ENCODE results near the gene TUT1.
A peak's percentile ranks its signal among the peaks of the same experiment; 100 is the strongest.
"Not testable (repeated sequence)": the region's sequence is repeated elsewhere in the genome, so short reads cannot be mapped to it uniquely, and the experiment has no call there.

The TUT1 gene

DNA sequence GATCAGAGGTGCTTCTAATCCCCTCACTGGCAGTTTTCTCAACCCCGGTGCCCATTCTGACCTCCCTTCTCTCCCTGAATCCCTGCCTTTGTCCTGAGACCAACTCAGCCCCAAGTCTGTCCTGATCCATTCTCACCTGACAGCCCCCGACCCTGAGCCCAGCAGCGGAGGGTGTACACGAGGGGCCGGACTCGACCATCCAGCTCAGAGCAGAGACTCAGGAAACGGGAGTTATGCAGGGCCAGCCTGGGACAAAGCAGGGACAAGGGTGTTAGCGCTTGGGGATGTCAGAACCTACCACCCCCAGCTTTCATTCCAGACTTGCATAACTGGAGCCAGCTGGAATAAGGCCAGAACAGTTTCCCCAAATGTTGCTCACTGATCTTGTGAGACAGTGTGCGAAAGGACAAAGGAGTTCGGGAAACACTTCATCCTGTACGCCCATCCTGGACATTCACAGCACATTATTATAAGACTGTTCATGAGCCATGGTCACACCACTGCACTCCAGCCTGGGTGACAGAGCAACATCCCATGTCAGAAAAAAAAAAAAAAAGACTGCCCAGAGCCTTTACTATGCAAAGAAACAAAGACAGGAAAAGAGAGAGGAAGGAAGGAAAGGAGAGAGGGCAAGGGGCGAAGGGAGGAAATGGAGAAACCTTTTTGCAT is 14.1 kb downstream of the TUT1 start:
- DNase-seq, result no peak

DNA sequence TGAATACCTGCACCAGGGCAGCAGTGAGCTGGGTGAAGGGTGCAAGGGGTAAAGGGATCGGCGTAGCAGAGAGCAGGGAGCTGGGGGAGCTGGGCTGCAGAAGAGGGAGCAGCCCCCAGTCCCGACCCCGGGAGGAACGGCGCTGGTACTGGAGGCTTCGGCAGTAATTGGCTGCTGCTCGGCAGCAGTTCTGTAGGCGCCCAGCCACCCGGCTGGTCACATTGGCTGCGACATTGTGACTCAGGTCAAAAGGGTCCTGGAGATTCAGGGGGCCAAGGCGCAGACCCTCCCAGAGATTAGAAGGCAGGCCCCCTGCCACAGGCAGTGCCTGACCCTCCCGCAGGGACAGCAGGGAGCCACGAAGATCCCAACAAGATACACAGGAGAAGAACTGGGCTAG is 15.5 kb downstream of the TUT1 start:
- DNase-seq, result no peak

DNA sequence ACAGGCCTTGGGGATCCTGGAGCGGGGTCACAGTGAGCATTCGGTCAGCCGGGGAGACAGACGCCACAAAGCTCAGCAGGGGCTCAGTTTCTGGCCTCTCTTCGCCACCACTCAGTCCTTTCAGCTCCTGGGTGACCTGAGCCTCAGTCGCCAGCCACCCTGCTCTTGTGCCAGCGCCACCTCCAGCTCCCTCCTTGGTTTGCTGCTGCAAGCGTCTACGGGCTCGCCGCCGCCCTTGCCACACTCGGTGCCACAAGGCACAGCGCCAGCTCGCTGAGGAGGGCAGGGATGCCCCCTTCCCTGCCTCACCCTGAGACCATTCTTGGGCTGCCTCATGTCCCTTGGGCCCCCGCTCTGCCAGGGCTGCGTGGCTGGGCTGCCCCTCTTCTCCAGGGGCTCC is 16.2 kb downstream of the TUT1 start:
- DNase-seq, result peak; percentile 37

DNA sequence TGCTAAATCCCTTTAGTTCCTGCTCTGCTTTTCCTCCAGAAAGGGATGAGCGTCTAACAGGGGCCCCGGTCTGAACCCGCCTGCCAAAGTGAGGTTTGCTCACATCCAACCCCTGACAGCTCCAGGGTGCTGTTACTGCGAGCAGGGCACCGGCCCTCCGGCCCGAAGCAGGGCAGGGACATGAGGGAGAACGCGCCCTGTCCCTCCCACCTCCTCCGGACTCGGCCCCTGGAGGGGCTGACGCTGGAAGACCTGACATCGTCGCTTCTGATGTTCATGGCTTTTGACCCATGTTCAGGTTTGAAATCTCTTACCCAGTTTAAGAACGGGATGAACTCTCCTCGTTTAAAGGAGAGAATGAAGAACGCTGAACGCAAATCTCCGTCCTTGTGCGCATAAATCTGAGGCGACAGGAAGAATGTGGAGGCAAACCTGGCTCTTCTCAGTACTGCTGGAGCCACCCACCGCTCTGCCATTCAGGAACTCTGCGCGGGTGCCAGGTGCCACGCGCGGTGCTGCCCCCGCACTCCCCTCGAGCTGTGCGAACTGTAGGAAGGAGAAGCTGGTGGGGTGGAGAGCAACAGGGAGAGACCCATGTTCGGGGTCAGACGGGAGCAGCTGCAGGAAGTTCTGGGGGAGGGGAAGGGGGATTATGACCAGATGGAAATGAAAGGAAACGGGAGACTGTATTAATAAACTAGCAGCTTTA is 16.8 kb downstream of the TUT1 start:
- peak; percentile 75 for DNase-seq

DNA sequence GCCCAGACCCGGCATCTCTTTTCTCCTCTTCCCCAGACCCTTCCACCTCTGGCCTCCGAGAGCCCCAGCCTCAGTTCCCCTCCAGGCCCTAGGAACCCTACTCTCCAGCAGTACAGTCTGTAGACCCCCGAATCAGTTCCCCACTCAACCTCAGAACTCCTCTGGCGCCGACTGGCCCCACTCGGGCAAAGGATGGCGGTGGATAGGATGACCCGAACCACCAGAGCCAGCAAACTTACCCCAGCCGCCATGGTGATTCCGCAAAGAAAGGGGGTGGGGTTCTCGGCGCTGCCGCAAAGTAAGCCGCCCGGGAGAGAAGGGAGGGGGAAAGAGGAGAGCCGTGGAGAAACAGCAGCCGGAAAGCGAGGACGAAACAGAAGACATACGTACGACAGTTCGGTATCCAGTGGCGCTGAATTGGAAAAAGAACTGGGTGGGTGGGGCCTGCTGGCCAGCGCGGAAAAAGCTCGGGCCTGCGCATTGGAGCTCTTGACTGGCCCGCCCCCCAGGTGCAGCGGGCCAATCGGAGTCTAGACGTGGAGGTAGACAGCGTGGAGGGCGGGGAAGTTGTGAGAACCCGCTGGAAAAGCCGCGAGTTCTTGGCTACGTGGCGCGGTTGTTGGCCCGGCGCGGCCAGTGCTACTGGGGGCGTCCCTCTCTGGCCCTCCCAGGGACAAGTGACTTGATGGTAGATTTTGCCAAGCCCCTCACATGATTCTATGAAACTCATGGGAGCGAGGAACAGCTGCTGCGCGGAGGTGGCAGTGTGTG is 17.5 kb downstream of the TUT1 start, which contains the start of gene EEF1G:
TSS of gene EEF1G (minus strand) at position 300 of the 771 bp plus-strand sequence. CDS start at position 251, 49 bp downstream.
- peak; percentile 100 for DNase-seq

DNA sequence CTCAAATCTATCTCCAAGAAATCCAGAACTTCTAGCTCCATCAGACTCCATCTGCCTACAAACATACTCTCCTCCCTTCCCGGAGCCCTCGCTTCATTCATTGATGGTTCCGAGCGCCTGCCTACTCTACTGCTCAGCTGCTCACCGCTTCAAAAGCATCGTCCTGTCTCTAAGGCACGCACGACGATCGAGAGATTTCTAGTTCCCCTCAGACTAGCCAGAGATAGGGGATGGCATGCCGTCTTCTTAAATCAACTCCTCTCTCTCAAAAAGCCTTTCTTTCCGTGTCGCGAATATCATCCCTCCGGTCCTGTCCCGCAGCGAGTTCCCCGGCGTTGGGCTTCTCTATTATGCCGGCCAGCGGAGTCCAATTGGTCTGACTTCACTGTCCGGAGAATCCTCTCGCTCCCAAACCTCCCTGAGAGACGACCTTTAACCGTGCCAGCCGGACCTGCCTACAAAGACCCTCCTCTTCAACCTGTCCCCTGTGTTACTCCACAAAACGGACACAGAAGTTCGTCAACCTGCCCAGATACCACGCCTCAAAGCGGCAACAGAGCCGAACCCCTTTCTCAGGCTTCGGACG is 18.2 kb downstream of the TUT1 start:
- peak; percentile 51 for DNase-seq

DNA sequence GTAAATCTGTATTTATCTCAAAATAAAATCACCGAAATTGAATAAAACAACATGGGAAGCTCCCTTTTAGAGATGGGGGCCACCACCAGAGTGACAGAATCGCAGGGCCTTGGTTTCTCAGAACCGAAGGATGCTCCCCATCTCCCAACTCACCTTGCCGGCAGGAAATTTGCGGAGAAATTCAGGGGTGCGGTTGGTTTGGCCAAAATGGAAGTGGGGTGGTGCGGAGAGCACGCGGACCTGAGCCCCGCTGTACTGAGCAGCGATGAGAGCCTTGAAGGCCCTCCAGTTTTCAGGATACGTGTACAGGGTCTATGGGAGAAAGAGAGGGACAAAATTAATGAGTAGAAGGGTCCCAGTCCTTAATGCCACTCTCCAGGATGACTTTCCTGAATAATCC is 18.9 kb downstream of the TUT1 start:
- no peak for DNase-seq

DNA sequence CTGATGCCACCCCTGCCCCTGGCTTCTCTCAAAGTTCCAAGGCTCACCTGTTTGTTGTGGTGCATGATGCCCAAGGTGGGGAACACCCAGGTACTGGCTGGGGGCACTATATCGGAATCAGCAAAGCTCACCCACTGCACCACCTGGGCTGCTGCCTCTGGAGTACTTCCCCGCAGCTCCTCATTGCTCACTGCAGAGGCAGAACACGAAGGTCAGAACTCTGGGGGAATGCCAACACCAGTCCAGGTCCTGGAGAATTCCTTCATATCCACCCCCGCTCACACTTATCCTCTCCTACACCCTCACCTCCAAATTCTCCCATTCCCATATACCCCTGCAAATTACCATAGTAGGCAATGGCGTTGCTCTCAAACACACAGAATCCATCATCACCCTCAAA is 19.8 kb downstream of the TUT1 start:
- not testable (repeated sequence) for DNase-seq

DNA sequence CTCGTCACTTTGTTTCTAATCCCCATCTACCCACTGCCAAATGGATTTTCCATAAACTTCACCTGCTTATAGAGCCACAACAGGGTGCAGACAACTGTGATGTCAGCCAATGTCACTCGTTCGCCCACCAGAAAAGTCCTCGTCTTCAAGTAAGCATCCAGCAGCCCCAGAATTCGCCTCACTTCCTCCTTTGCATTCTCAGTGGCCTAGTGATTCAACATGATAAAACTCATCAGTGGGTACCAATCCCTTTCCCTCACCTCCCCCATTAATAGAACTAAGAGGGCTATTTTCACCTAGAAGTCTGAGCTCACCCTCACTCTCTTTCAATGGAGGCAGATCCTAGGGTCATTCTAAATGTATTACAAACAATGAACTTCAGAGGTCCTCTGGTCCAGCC is 20.4 kb downstream of the TUT1 start:
- not testable (repeated sequence) for DNase-seq

DNA sequence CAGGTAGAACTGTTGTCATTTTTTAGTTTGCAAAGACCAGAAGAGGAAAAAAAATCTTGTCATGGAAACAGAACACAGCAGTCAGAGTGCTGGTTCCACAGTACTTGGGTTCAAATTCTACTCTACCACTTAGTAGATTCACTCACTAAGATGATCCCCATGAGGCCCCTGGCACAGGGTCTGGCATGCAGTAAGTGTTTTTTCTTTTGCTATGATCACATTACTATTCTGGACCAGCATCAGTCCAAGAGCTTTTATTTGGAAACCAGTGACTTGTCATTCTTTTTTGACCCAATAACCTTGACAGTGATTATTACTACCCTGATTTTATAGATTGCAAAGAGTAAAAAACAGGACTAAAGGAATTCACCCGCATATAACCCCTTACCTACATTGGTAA is 21.7 kb downstream of the TUT1 start:
- no peak for DNase-seq

DNA sequence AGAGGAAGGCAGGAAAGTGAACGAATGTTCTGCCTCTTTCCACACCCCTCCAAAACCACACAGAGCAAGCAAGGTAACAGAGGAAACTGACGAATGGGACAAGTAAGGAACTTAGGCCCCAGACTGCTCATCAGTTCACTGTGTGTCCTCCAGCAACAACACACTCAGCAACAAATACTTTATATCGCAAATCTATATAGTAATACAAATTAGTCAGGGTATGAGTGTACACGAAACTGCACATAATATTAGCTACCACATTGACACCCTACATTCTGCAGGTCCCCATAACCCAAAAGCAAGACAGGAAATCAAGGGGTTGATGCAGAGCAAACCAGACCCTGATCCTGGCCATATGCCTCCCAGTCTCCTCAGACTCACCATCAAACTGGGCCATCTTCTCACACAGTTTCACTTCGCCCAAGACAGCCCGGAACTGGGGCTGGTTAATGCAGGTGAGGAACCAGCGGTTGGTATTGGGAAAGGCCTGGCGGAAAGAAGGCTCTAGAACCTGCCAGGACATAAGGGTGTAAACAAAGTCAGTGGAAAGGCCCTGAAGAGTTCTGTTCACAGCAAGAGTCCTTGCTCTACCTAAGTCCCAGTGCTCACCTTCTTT is 24.2 kb downstream of the TUT1 start:
- DNase-seq, result no peak

DNA sequence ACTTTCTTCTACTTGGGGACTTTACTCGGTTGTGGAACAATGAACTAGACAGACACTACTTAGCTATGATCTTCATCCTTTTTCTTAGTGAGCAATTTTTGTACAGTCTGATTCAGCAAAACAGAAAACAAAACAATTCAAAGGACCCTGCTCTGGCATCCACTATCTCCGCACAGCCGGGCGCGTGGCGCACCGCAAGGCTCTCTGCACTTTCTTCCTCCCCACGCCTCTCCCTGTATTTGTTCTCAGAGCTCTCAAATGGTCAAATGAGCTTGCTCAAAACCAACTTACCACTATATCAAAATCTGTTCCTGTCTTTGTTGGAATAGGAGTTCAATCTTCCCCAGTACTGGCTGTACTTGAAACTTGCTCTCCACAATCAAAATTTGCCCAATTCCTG is 25.1 kb downstream of the TUT1 start:
- DNase-seq, result no peak

DNA sequence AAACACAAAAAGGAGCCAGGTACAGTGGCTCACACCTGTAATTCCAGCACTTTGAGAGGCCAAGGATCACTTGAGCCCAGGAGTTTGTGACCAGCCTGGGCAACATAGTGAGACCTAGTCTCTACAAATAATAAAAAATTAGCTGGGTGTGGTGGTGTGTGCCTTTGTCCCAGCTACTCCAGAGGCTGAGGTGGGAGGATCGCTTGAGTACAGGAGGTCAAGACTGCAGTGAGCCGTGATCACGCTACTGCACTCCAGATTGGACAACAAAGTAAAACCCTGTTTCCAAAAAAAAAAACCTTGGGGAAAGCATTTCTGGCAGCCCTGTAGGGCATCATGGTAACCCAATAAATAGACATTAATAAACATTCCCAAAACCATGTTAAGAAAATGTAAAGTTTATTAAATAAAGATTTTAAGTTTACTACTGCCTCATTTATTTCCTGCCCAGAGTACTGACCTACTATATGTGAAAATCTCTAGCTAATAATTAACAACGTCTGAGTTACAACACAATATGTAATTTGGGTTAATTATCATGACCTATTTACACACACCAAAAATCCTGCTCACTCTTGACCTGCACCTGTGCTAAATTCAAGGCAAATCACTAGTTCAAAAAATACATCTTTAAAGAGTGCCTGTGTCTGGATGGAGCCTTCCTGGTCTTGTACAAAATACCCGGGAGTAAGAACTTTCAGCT is 26.1 kb downstream of the TUT1 start:
- no peak for DNase-seq

DNA sequence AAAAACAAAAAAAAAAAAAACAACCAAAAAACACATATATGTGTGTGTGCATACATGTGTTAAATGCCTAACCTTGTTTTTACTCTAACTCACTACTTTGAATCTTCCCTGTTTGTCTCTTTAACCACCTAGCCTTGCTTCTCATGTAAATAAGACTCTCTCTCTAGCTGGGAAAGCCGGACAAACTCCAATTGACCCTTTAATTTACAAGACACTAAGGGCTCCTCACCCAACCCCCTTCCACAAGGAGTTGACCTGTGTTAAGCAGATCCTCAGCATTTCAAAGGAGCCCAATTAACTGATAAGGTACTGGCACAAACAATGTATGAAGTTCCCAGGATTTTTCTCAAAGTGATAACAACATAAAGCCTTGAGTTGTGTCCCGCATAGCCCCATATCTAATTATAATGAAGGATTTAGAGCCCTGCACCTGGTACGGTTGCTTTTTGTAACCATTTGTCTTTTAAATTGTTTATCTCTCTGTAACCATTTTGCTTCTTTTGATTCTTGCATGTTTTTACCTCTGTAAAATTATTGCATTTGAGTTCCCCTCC is 29.6 kb downstream of the TUT1 start:
- DNase-seq, result not testable (repeated sequence)

DNA sequence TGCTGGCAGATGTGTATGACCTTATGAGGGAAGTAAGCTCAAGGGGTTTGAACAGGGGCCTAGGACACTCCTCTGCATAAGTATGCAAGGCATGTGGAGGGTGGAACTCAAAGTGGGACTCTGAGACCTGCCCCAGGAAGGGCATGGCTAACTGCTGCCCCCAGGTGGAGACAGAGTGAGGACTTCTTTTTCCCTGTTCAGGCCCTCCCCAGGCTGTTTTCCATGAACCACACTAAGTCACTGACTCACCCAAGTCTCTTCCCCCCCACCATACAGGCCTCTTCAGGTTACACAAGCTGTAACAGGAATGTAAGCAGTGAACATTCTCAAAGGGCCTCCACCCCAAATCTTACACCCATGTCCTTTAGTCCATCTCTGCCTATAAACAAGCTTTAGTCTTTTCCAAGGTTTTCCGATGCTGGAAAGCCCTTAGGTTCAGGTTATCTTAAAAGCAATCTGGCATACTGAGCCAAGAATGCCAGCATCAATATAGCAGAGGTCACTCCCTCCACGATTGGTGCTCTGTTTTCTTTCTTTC is 30.7 kb downstream of the TUT1 start:
- peak; percentile 88 for DNase-seq

DNA sequence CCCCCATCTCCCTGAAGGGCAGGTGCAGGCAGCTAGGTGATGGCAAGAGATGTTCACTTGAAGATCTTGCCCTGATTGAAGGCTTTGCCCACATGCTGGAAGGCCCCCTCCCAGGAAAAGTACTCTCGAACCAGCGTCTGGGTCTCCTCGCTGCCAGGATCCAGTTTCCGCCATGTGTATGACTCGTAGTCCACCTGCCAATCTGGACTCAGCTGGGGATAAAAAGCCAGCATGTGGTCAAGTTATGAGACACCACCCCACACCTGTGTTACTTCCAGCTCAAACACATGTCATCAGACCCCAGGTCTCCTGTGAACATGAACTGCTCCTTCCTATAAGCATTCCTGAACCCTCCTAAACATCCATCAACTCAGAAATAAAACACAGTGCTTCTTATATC is 31.7 kb downstream of the TUT1 start:
- not testable (repeated sequence) for DNase-seq

DNA sequence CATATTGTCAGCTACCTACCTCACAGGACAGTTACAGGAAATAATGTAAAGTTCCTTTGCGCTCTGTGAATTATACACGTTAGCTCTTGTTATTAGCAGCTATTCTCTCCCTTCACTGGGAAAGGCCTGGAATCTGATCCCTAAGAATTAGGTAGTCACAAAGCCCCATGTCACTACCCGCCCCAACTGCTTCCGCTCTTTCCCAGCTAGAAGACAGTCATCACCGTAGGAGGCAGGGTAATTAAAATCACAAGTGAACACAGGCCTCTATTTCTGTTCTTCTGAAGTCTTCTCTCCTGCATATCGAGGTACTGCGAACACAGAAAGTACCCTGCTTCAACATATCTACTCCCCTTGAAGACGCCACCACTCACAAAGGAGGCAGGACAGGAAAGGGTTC is 32.1 kb downstream of the TUT1 start:
- DNase-seq, result no peak

DNA sequence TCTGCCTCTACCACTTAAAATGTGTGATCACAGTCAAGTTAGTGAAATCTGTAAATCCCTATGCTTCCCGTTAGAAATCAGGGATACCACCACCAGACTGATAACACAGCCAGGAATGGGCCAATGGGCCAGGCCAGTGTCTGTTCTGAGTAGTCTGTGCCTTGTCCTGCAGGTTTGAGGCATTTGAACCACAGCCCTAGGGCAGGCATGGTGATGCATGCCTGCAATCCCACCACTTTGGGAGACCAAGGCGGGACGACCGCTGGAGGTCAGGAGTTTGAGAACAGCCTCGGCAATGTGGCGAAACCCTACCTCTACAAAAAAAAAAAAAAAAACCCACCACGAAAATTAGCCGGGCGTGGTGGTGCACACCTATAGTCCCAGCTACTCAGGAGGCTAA is 32.7 kb downstream of the TUT1 start:
- no peak for DNase-seq

DNA sequence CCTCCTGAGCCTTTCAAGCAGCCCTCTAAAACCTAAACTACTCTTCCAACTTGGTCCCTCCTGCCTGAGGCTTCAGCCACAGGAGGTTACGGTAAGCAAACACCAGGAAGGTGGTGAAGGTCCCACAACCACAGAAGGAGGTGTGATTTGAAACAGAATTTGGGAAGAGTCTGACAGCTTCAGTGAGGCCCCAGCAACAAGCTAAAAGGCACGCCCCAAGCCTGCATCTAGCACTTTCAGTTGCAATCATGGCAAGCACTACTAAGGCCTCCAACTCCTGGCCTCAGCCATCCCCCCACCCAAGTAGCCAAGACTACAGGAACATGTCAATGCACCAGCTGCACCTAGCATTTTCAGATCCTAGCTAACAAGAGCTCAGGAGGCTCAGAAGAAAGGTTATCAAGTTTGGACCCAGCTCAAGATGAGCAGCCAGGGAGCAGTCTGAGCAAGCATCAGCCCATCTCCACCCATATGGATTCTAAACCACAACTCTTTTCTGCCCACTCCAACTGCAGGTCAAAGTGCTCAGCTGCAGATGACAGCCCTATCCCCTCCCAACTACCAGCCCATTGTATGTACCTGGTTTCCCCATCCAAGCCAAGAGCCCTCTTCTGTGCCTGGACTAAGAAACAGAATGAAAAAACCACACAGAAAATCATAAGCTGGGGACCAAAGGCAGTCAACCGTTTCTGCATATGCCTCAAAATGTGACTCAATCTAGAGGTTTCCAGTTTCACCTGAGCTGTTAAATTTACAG is 34.3 kb downstream of the TUT1 start:
- peak; percentile 73 for DNase-seq

DNA sequence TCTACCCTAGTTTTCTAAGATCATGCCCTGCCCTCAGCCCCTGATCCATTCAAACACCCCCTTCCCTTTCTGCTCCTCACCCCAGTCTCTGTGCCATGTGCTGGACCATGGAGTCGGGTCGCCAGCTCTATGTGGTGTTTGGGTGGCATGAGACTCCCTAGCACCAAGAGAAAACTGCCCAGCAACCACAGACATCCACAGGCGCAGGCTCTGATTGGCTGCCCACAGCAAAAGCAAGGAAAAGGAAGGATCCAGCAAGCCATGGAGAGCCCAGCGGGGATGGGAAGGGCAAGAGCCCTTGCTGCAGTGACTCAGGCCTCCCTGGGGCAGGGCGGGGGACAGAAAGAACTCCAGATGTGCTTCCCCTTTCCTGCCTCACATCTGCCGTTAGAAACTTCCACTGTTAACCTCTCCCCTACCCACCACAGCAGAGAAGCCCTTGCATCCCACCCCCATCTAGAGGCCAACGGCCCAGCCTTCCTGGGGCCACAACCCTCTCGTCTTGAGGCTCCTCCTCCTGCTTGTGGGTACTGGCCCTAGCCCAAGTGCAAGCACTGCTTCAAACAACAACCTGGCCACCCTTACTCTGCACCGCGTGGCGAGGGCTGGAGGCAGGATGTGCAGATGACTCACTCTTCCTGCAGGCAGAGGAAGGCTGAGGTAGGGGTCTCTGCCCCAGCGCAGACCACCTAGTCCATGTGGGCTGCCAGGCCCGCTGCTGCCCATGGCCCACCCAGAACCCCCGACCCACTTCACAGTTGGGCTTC is 35.0 kb downstream of the TUT1 start:
- peak; percentile 95 for DNase-seq

Measured in DMS53 (cell line).